GM04503 (cell line): ENCODE results near the gene KLHL22.
"Not testable (repeated sequence)": the region's sequence is repeated elsewhere in the genome, so short reads cannot be mapped to it uniquely, and the experiment has no call there.

Source experiments
- DNase-seq: peaks from one replicate; pipeline ENCODE4 v3.0.0-alpha.2; 2012; ENCODE audit warnings: low read depth

Gene KLHL22

DNA sequence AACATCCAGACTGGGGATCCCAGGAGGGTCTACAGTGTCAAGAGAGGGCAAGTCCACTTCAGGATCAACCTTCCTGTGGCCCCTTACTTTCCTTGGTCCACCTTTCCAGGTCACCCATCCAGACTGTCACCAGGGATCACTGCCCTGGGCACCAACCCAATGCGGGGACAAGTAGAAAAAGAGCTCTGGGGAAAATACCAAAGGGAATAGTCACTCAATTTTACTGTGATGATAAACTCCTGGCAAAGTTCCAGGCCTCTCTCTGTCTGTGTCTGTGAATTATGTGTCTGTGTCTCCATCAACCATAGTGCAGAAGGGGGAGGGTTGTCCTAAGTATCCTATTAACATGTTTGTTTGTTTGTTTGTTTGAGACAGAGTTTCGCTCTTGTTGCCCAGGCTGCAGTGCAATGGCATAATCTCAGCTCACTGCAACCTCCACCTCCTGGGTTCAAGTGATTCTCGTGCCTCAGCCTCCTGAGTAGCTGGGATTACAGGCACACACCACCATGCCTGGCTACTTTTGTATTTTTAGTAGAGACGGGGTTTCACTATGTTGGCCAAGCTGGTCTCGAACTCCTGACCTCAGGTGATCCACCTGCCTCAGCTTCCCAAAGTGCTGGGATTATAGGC is 8.8 kb upstream of the KLHL22 start:
- not testable (repeated sequence) for DNase-seq

- no peak for DNase-seq
These were observed 8.2 kb upstream of the KLHL22 start for GRCh38 chr22:20503816-20504215.

DNA sequence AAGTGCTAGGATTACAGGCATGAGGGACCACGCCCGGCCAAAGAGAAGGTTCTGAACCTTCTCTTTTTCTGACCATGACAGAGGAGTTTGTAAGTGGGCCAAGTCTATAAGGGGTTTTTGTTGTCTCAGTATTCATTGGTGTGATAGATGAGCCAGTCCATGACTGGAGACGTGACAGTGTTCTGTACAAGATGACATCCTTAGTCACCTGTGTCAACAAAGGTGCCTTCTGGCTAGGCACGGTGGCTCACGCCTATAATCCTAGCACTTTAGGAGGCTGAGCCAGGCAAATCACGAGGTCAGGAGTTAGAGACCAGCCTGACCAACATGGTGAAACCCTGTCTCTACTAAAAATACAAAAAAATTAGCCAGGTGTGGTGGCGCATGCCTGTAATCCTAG is 4.2 kb upstream of the KLHL22 start:
- DNase-seq, result no peak

GRCh38 chr22:20498913-20499312 is 3.3 kb upstream of the KLHL22 start:
- no peak for DNase-seq

DNA sequence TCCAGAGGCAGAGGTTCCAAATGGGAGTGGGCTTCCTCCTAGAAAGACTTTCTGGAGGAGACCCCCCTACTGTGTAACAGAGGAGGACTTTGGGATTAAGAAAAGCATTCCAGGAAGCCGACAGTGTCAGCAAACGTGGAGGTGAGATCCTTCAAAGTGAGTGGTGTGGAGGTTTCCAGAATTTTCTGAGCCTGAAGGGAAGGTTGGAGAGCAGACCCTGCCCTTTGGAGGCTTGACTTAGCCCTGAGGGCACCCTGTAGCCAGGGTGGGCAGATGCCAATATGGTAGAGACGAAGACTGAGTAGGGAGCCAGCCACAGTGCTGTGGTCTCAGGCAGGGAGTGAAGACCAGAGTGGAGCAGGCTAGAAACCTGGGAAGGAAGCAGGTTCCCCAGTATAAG is 1.8 kb upstream of the KLHL22 start:
- DNase-seq, result no peak

DNA sequence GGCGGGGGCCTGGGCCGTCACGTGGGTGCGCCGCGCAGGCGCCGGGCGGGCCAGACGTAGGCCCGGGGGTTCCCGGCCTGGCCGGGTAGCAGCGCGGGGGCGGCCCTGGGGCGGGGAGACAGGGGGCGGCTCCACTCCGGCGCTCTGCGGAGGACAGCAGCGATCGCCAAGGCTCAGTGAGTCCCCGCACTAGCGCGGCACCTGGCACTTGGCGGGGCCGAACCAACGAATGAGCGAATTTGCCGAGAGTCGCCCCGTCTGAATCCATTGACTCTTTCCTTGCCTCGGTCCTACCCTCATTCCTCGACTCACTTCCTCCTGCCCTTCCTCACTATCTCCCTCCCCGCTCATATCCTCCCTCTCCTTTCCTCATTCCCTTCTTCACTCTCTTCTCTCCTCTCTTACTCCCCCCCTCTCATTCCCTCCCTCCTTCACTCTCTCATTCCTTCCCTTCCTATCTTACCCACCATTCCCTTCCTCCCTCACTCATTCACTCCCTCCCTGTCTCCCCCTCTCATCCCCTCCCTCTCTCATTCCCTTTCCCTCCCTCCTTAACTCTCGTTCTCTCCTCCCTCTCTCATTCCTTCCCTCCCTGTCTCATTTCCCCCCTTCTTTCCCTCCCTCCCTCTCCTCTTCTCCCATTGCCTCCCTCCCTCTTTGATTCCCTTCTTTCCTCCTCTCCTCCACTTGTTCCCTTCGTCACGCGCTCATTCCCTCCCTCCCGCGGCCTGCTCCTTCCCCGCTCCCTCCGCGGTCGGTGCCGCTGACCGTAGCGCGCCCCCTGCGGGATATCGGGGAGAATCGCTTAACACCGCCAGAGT is 476 bp upstream of the KLHL22 start:
- DNase-seq, result no peak

DNA sequence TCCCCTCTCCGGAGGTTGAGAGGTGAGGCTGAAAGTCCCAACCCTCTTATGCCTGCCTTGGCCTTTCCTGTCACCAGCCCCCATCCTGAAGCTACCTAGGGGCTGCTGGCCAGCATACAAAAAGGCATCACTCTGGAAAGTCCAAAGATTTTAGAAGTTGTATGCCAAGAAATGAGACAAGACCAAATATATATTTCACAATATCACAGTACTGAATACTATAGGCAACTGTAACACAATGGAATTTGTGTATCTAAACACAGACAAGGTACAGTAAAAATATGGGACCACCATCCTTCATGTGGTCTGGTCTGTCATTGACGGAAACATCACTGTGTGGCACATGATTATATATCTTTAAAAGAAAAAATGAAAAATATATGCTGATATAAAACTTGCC is 4.2 kb downstream of the KLHL22 start:
- no peak for DNase-seq

- DNase-seq, result no peak
These were observed 4.7 kb downstream of the KLHL22 start for GRCh38 chr22:20490941-20491307.

GRCh38 chr22:20490183-20490940 is 5.2 kb downstream of the KLHL22 start:
- DNase-seq, result no peak

DNA sequence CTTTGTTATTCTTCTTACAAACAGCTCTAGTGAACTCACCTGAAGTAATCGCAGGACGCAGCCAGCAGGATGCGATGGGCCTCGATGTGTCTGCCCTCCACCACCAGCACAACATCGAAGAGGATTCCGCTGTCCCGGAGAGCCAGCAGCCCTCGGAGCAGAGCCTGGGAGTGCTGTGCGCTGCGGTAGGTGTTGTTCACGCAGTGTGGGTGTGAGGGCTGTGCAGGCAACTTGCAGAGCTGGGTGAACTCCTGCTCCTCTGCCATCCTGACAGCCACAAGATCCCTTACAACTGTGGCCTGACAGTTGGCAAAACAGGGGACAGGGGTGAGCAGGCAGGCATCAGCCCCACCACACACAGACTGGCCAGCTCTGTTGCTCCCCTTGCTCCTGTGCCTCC is 6.6 kb downstream of the KLHL22 start:
- DNase-seq, result no peak

DNA sequence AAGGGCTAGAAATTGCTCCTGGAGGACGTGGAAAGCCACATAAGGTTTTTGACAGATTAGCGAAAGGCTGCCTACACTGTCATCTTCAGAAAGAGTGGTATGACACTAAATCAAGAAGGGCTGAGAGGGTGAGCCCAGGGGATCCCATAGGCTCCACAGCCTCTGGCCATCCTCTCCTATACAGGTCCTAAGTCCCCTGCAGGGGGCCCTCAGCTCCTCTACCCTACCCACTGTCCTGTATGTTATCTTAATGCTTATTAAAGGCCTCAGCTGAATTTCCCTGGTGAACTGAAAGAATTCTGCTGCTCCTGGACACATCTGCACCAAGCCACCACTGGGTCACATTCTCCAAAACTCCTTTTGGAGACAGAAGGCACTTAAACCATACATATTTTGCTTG is 7.9 kb downstream of the KLHL22 start:
- DNase-seq, result no peak

- DNase-seq, result no peak
These were observed 9.4 kb downstream of the KLHL22 start for GRCh38 chr22:20486229-20486628.

DNA sequence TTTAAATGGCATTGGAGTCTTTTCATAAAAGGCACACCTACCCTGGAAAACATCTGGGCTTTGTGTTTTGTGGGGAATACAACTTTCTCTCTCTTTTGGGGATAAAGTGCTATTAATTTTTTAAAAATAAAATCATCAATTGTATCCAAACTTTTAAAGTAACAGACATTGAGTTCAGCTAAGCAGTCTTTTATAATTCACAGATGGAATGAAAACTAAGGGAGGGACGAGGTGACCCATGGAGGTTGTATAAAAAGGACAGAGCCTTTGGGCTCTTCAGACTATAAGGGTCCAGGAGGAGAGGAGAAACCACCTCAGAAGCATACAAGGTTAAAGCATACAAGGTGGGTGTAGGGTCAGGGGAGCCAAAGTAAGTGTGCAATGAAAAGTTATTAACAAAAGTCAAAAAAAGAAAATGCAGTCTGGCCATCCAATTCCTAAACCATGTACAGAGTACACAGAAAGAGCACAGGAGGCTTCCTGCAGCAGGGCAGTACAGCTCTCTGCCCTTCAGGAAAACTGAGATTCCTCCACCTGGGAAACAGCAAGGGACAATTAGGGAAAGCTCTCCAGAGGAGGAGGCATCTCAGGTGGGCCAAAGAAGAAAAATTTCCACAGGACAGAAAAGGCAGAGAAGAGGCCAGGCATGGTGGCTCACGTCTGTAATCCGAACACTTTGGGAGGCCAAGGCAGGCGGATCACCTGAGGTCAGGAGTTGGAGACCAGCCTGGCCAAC is 10.5 kb downstream of the KLHL22 start:
- no peak for DNase-seq

- no peak for DNase-seq
These were observed 11.8 kb downstream of the KLHL22 start for GRCh38 chr22:20483771-20484170.

GRCh38 chr22:20483143-20483506 is 12.5 kb downstream of the KLHL22 start:
- not testable (repeated sequence) for DNase-seq

GRCh38 chr22:20479612-20480196 is 15.9 kb downstream of the KLHL22 start:
- DNase-seq, result no peak

- DNase-seq, result not testable (repeated sequence)
These were observed 17.5 kb downstream of the KLHL22 start for GRCh38 chr22:20478059-20478458.

GRCh38 chr22:20475569-20475968 is 20.0 kb downstream of the KLHL22 start:
- not testable (repeated sequence) for DNase-seq

- no peak for DNase-seq
These were observed 20.5 kb downstream of the KLHL22 start for GRCh38 chr22:20475115-20475436.

GRCh38 chr22:20472629-20473442 is 22.8 kb downstream of the KLHL22 start:
- DNase-seq, result no peak

GRCh38 chr22:20471126-20471833 is 24.3 kb downstream of the KLHL22 start:
- DNase-seq, result no peak
